ENCODE data around the gene FAM131C.

DNA sequence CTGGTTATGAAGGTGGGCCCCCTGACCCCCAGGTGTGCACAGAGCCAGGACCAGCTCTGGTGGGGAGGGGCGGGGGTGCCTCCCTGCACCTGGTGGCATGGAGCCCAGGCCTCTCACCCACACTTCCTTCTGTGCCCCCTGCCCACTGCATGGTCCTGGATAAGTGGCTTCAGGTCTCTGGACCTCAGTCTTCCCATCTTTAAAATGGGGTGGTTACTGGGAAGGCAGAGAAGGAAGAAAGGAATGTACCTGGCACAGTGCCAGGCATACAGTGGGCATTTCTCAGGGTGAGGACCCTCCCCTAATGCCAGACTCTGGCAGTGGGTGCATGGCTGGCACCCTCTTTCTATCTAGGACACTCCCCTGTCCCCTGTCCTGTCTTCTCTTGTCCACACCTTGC, 44.2 kb downstream of the FAM131C start:
- TF ChIP-seq POLR2AphosphoS5 (IDR thresholded peaks at IDR 0.05; ENCODE audit: low read depth, low read length) (no peak), POLR2A (IDR thresholded peaks at IDR 0.05; ENCODE audit: low read depth, low read length) (no peak)
